ENCODE data around the gene D2HGDH.
"Not testable (repeated sequence)": the region's sequence is repeated elsewhere in the genome, so short reads cannot be mapped to it uniquely, and the experiment has no call there.

D2HGDH gene

GRCh38 chr2:241730671-241731293 is 3.6 kb upstream of the D2HGDH start:
- TF ChIP-seq CTCF (IDR thresholded peaks at IDR 0.05; ENCODE audit: low read depth, low read length), result no peak
- DNase-seq (ENCODE audit: low read depth, low spot score), result no peak
- H3K4me3 ChIP-seq (ENCODE audit: low read depth, low read length), result no peak overlapping the region
- in situ Hi-C loops (cut with HindIII; ENCODE audit: low sequenced_read_pairs), result no loop called here

GRCh38 chr2:241732513-241733186 is 1.8 kb upstream of the D2HGDH start:
- in situ Hi-C loops (cut with HindIII; ENCODE audit: low sequenced_read_pairs); H3K4me3 ChIP-seq (ENCODE audit: low read depth, low read length): not testable (repeated sequence)
- peak; percentile 43 for TF ChIP-seq CTCF (IDR thresholded peaks at IDR 0.05; ENCODE audit: low read depth, low read length)
- DNase-seq (ENCODE audit: low read depth, low spot score), result peak; percentile 12

GRCh38 chr2:241733391-241734207 is 831 bp upstream of the D2HGDH start:
- DNase-seq (ENCODE audit: low read depth, low spot score), result no peak
- in situ Hi-C loops (cut with HindIII; ENCODE audit: low sequenced_read_pairs), result no loop called here
- TF ChIP-seq CTCF (IDR thresholded peaks at IDR 0.05; ENCODE audit: low read depth, low read length), result no peak
- H3K4me3 ChIP-seq (ENCODE audit: low read depth, low read length), result peak overlapping the region; percentile 42

DNA sequence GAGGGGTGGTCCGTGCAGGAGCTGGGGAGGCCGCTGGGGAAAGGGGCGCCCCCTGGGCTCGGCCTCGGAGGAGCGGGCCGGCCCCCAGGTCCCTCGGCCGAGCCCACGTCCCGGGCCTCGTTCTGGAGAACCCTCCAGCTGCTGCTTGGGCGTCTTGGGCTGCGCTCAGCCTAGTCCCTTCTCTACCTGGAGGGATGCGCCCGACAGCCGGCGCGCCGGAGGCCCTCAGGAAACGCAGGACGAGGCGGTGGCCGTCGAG is 293 bp upstream of the D2HGDH start:
- TF ChIP-seq CTCF (IDR thresholded peaks at IDR 0.05; ENCODE audit: low read depth, low read length), result no peak

DNA sequence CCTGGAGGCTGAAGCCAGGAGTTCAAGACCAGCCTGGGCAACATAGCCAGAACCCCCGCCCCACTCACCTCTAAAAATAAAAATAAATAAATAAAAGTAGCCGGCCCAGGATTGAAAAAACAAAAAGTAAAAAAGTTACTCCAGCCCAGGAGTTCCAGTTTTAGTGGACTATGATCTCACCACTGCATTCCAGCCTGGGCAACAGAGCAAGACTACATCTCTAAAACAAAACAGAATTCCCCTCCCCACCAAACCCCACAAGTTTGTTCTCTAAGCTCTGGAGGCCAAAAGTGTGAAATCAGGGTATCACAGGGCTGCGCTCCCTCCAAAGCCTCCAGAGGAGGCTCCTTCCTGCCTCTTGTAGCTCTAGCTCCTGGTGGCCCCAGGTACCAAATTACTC is 1.7 kb downstream of the D2HGDH start:
- DNase-seq (ENCODE audit: low read depth, low spot score), result no peak
- no peak for TF ChIP-seq CTCF (IDR thresholded peaks at IDR 0.05; ENCODE audit: low read depth, low read length)
- H3K4me3 ChIP-seq (ENCODE audit: low read depth, low read length), result no peak overlapping the region
- in situ Hi-C loops (cut with HindIII; ENCODE audit: low sequenced_read_pairs), result no loop called here

More for the DNA sequence above, 293 bp upstream of the D2HGDH start:
- DNase-seq (ENCODE audit: low read depth, low spot score), result no peak
- in situ Hi-C loops (cut with HindIII; ENCODE audit: low sequenced_read_pairs), result no loop called here
- H3K4me3 ChIP-seq (ENCODE audit: low read depth, low read length), result peak overlapping the region; percentile 42

DNA sequence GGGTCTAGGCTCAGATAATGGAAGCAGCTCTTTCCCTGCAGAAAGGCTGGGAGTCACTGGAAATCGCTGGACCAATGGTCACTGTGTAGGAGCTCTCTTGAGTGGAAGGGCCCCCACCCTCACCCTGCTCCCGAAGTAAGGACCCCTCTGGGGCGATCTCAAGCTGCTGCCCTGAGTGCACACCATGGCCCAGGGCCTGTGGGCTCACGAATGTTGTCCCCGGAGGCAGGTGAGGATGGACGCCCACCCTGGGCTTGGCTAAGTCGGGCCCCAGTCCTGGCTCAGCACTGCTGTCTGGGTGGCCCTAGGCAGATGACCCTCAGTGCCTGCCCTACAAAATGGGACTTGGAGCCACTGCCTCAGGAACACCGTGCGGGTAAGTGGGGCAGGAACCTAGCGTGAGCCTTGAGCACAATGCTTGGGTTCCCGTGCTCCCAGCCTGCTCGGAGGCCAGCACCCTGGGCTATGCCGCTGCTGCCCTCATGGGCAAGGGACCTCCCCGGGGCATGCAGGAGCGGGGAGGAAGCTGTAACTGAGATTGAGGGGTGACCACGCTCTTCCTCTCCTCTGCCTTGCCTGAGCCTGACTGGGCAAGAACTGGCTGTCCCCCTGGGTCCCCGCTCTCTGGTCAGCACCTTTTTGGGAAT is 3.7 kb downstream of the D2HGDH start:
- no peak for TF ChIP-seq CTCF (IDR thresholded peaks at IDR 0.05; ENCODE audit: low read depth, low read length)
- no peak overlapping the region for H3K4me3 ChIP-seq (ENCODE audit: low read depth, low read length)
- DNase-seq (ENCODE audit: low read depth, low spot score), result no peak
- in situ Hi-C loops (cut with HindIII; ENCODE audit: low sequenced_read_pairs), result no loop called here

Data from astrocyte of the spinal cord (primary cell).